Ishikawa (cell line): ENCODE results near the gene HADHA.

Experiments used
- EP300 ChIP-seq: IDR thresholded peaks from 2 replicates; pipeline ENCODE4 v1.6.1; 2012; ENCODE audit warnings: borderline replicate concordance
- MAX ChIP-seq: IDR thresholded peaks from 2 replicates; pipeline ENCODE4 v1.6.1; 2012
- RAD21 ChIP-seq: IDR thresholded peaks from 2 replicates; pipeline ENCODE4 v1.6.1; 2012; ENCODE audit warnings: low read depth
- TAF1 ChIP-seq: IDR thresholded peaks from 2 replicates; pipeline ENCODE4 v1.6.1; 2012; ENCODE audit warnings: low read depth, mild to moderate bottlenecking
- TEAD4 ChIP-seq: IDR thresholded peaks from 2 replicates; pipeline ENCODE4 v1.6.1; 2012
- YY1 ChIP-seq: IDR thresholded peaks from 2 replicates; pipeline ENCODE4 v1.6.1; 2012; ENCODE audit warnings: low read depth

GRCh38 chr2:26176279-26176615 is 68.2 kb downstream of the HADHA start:
- no peak for TF ChIP-seq YY1
- no peak for TF ChIP-seq EP300
- TF ChIP-seq TEAD4, result no peak
- TF ChIP-seq MAX, result no peak
- TF ChIP-seq TAF1, result no peak
- TF ChIP-seq RAD21, result no peak
